Astrocyte of the spinal cord (primary cell): ENCODE results near the gene ARID3A.
A peak's percentile ranks its signal among the peaks of the same experiment; 100 is the strongest.

Experiments
- DNase-seq: peaks from one replicate; pipeline ENCODE4 v3.0.0; 2011; ENCODE audit warnings: low read depth, low spot score
- H3K4me3 ChIP-seq: 2 replicates; pipeline ENCODE4 v1.5.1; 2011; ENCODE audit warnings: low read depth, mild to moderate bottlenecking, low read length, moderate library complexity
- in situ Hi-C: cut with HindIII; loops from 2 replicates; pipeline ENCODE4 v1.10.0; 2017; ENCODE audit warnings: low sequenced_read_pairs
- TF ChIP-seq, protein P1 (sequence below): IDR thresholded peaks from 2 replicates; pipeline ENCODE4 v1.5.1; 2012; ENCODE audit warnings: low read depth, mild to moderate bottlenecking, low read length, inconsistent platforms

ARID3A gene

DNA sequence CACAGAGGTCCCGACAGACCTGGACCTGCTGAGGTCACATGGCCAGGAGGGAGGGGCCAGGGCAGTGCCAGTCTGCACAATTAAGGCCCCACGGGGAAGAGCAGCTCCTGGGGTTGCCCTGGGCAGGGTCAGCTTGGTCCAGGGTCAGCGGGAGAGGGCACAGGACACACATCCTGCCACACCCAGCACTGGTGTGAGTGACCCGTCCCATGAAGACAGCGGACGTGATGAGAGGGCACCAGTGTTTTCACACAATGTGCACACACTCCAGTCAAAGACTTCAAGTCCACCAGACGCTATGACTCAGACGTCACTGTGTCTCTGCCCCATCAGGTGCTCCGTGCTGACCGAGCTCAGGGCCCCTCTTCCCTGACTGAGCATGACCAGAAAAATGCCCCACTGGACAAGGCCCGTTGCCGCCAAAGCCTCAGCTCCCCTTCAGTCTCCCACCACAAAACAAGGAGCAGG is 90.8 kb downstream of the ARID3A start:
- in situ Hi-C loops, result no loop called here
- no peak overlapping the region for H3K4me3 ChIP-seq
- DNase-seq, result peak; percentile 48
- TF ChIP-seq, protein P1, sequence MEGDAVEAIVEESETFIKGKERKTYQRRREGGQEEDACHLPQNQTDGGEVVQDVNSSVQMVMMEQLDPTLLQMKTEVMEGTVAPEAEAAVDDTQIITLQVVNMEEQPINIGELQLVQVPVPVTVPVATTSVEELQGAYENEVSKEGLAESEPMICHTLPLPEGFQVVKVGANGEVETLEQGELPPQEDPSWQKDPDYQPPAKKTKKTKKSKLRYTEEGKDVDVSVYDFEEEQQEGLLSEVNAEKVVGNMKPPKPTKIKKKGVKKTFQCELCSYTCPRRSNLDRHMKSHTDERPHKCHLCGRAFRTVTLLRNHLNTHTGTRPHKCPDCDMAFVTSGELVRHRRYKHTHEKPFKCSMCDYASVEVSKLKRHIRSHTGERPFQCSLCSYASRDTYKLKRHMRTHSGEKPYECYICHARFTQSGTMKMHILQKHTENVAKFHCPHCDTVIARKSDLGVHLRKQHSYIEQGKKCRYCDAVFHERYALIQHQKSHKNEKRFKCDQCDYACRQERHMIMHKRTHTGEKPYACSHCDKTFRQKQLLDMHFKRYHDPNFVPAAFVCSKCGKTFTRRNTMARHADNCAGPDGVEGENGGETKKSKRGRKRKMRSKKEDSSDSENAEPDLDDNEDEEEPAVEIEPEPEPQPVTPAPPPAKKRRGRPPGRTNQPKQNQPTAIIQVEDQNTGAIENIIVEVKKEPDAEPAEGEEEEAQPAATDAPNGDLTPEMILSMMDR, result no peak

DNA sequence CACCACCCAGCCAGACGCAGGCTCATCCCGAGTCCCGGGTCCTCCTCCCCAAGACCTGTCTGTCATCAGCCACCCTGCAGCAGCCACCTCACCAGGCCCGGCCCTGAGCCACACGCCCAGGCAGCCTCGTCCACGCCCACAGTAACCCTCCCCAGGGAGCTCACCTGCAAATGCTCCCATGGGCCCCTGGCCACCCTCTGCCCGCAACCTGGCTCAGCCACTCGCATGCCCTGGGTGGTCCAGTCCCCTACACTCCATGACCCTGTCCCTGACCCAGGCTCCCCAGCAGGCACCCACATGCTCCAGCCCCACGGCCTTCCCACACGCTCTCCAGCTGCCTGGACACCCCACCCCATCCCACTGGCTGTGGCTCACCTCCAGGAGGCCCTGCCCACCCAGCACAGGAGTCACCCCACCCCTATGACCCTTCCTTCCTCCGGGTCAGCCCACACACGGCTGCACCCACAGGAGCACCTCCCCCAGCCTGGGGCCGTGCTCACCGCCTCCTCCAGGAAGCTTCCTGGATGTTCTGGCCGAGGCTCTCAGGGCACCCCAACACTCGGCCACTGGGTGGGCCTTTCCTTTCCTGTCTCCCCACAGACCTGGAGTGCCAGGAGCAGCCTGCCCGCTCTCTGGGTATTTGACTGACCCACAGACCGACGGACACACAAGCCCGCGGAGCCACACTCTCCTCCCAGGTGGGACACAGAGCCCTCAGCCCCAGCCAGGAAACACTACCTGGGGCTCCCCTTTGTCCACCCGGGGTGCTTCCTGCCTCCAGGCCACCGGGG is 91.5 kb downstream of the ARID3A start:
- H3K4me3 ChIP-seq, result no peak overlapping the region
- DNase-seq, result no peak
- in situ Hi-C loops, result no loop called here
- TF ChIP-seq, protein P1, result no peak

DNA sequence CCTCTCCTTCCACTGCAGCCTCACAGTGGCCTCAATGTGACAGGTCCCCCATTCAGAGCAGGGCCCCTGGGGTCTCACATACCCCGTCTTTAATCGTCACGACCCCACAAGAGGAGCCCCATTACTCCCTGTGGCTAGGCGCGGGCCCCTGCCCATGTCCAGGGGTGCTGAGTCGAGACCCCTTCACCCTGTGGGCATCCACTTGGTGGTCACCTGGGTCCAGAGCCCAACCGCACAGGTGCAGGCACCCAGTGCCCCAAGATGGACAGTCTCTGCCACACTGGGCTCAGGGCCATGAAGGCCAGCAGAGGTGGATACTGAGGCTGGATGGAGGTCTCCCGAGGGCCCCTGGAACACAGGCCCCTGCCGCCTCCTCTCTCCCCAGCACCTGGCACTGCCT is 92.1 kb downstream of the ARID3A start:
- TF ChIP-seq, protein P1, result no peak
- in situ Hi-C loops, result no loop called here
- no peak for DNase-seq
- no peak overlapping the region for H3K4me3 ChIP-seq

DNA sequence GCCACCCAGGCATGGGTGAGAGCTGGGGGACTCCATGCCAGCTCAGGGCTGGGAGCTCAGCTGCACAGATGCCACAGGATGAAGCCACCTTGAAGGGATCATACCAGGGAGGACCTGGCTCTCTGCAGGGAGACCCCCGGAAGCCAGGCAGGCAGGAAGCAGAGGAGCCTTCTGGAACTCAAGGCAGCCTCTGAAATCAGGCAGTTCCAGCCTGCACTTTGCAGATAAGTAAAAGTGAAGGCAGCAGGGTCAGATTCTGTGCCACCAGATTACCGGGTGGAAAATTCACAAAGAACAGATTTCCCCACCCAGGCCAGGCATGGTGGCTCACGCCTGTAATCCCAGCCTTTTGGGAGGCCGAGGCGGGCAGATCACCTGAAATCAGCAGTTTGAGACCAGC is 92.6 kb downstream of the ARID3A start:
- DNase-seq, result no peak
- no peak overlapping the region for H3K4me3 ChIP-seq
- in situ Hi-C loops, result no loop called here
- TF ChIP-seq, protein P1, result no peak

DNA sequence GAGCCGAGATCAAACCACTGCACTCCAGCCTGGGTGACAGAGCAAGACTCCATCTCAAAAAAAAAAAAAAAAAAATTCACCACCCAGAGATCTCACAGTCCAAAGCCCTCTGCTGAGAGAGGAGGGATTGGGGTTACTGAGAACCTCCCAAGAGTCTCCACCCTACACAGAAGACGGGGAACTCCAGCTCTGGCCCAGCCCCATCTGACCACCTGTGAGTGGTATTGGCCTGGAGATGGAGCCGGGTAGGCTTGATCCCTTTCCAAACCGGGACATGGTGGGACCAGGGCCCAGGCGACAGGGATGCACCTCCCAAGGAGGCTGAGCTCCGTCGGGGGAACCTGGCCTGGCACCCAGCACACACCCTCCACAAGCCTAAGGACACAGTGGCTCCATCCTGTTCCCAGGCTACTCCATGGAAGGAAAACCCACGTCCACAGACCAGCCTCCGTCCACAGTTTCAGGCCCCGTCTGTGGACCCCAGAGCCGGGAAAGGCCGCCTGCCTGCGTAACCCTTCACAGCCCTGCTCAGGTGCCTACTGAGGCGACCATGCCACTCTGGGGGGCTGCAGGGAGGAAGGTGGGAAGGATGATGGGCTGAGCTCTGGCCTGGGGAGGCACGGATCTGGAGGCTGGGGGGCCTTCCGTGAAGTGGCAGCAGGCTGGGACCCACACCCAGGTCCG is 93.2 kb downstream of the ARID3A start:
- TF ChIP-seq, protein P1, result no peak
- in situ Hi-C loops, result no loop called here
- no peak for DNase-seq
- peak overlapping the region; percentile 95 for H3K4me3 ChIP-seq

DNA sequence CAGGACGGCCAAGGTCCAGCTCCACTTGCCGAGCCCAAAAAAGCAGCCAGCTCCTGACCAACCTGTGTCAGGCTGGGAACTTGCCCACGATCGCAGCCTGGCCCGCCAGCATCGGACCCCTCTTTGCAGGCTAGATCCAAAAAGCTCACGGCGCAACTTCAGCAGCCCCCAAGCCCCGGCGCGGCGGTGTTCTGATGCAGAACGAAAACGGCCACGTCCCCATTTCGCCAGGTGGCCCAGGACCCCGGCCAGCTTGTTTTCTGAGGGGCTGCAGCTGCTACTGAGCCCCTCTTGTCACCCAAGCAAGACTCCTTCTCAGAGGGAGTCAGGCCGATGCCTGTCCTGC is 93.8 kb downstream of the ARID3A start:
- DNase-seq, result no peak
- peak overlapping the region; percentile 95 for H3K4me3 ChIP-seq
- TF ChIP-seq, protein P1, result no peak
- in situ Hi-C loops, result no loop called here
